Fibroblast of the aortic adventitia (primary cell): ENCODE data around the gene ARFGAP3. TPM values are rescaled to one million over a fixed set of nuclear protein-coding genes. Genes with fewer than 3 reads are reported as not detected.

Experiments used
- DNase-seq: peaks from one replicate; pipeline ENCODE4 v3.0.0-alpha.2; 2010; ENCODE audit warnings: low read depth
- H3K4me3 ChIP-seq: 2 replicates; pipeline ENCODE4 v1.5.1; 2011; ENCODE audit warnings: low read depth, mild to moderate bottlenecking, control low read depth, low read length, moderate library complexity
- total RNA-seq: library from RNA; depleted of rRNA; stranded (reverse); fragments of >200 nt; gene quantifications from 2 replicates; pipeline ENCODE4 v1.2.3, GENCODE V29; 2012; ENCODE audit warnings: low replicate concordance
- TF ChIP-seq, protein P1 (sequence below): IDR thresholded peaks from 2 replicates; pipeline ENCODE4 v1.5.1; 2011; ENCODE audit warnings: mild to moderate bottlenecking, low read length, control low read depth, inconsistent platforms; ENCODE audit not compliant: insufficient read depth

ARFGAP3 gene, protein sequence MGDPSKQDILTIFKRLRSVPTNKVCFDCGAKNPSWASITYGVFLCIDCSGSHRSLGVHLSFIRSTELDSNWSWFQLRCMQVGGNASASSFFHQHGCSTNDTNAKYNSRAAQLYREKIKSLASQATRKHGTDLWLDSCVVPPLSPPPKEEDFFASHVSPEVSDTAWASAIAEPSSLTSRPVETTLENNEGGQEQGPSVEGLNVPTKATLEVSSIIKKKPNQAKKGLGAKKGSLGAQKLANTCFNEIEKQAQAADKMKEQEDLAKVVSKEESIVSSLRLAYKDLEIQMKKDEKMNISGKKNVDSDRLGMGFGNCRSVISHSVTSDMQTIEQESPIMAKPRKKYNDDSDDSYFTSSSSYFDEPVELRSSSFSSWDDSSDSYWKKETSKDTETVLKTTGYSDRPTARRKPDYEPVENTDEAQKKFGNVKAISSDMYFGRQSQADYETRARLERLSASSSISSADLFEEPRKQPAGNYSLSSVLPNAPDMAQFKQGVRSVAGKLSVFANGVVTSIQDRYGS
- total RNA-seq = 34.9 and 69.3 TPM in 2 replicates

- H3K4me3 ChIP-seq = peak within 1 kb of the TSS; percentile 94
- DNase-seq = peak; percentile 89
- TF ChIP-seq, protein P1, sequence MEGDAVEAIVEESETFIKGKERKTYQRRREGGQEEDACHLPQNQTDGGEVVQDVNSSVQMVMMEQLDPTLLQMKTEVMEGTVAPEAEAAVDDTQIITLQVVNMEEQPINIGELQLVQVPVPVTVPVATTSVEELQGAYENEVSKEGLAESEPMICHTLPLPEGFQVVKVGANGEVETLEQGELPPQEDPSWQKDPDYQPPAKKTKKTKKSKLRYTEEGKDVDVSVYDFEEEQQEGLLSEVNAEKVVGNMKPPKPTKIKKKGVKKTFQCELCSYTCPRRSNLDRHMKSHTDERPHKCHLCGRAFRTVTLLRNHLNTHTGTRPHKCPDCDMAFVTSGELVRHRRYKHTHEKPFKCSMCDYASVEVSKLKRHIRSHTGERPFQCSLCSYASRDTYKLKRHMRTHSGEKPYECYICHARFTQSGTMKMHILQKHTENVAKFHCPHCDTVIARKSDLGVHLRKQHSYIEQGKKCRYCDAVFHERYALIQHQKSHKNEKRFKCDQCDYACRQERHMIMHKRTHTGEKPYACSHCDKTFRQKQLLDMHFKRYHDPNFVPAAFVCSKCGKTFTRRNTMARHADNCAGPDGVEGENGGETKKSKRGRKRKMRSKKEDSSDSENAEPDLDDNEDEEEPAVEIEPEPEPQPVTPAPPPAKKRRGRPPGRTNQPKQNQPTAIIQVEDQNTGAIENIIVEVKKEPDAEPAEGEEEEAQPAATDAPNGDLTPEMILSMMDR = no peak
Observed at GRCh38 chr22:42856865-42857704, at the start of gene ARFGAP3. ARFGAP3 (minus strand) TSS chr22:42857273; CDS start chr22:42857182, 91 bp downstream.

- H3K4me3 ChIP-seq = no peak overlapping the region
- TF ChIP-seq, protein P1 = no peak
- no peak for DNase-seq
Observed at GRCh38 chr22:42905702-42906183, 48.7 kb upstream of the ARFGAP3 start.

DNA sequence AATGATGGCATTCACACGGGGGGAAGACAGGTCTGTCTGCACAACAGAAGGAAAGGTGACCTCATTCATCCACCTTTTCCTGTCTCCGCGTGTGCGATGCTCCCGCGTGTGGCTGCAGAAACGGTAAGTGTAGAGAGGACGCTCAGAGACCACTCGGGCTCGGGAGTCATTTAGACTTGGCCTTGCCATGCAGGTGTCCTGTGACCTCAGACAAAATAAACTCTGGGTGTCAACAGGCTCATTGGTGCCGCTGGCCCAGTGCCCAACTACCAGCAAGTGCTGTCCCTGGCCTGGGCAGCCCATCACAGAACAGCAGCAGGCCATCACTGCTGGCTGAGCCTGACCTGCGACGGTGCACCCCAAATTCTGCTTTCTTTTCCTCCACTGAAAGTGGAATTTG, 48.1 kb upstream of the ARFGAP3 start:
- DNase-seq = no peak
- TF ChIP-seq, protein P1 = no peak
- H3K4me3 ChIP-seq = no peak overlapping the region

GRCh38 chr22:42904050-42904449, 47.0 kb upstream of the ARFGAP3 start:
- no peak overlapping the region for H3K4me3 ChIP-seq
- TF ChIP-seq, protein P1 = no peak
- no peak for DNase-seq

- DNase-seq = no peak
- H3K4me3 ChIP-seq = no peak overlapping the region
- TF ChIP-seq, protein P1 = no peak
Observed at GRCh38 chr22:42902875-42903510, 45.9 kb upstream of the ARFGAP3 start.
